ENCODE measurements around the gene RAB11FIP5.
A peak's percentile ranks its signal among the peaks of the same experiment; 100 is the strongest.
"Not testable (repeated sequence)": the region's sequence is repeated elsewhere in the genome, so short reads cannot be mapped to it uniquely, and the experiment has no call there.

Gene RAB11FIP5

GRCh38 chr2:73112913-73113854 is at the start of gene RAB11FIP5:
RAB11FIP5 (minus strand) TSS chr2:73112948; CDS start chr2:73112777, 171 bp downstream.
- peak; percentile 79 for DNase-seq (ENCODE audit: low spot score)

GRCh38 chr2:73156539-73157124 is 43.9 kb upstream of the RAB11FIP5 start:
- DNase-seq (ENCODE audit: low spot score): peak; percentile 12

GRCh38 chr2:73142937-73143336 is 30.2 kb upstream of the RAB11FIP5 start:
- no peak for DNase-seq (ENCODE audit: low spot score)

GRCh38 chr2:73141896-73142295 is 29.1 kb upstream of the RAB11FIP5 start:
- DNase-seq (ENCODE audit: low spot score): no peak

- no peak for DNase-seq (ENCODE audit: low spot score)
Measured at GRCh38 chr2:73135236-73135635, 22.5 kb upstream of the RAB11FIP5 start.

- no peak for DNase-seq (ENCODE audit: low spot score)
Measured at GRCh38 chr2:73134471-73134870, 21.7 kb upstream of the RAB11FIP5 start.

GRCh38 chr2:73133566-73134197 is 20.9 kb upstream of the RAB11FIP5 start:
- DNase-seq (ENCODE audit: low spot score): no peak

- no peak for DNase-seq (ENCODE audit: low spot score)
Measured at GRCh38 chr2:73131807-73132206, 19.1 kb upstream of the RAB11FIP5 start.

GRCh38 chr2:73130790-73131189 is 18.0 kb upstream of the RAB11FIP5 start:
- DNase-seq (ENCODE audit: low spot score): no peak

- DNase-seq (ENCODE audit: low spot score): no peak
Measured at GRCh38 chr2:73128841-73129535, 16.2 kb upstream of the RAB11FIP5 start.

GRCh38 chr2:73122536-73122935 is 9.8 kb upstream of the RAB11FIP5 start:
- DNase-seq (ENCODE audit: low spot score): no peak

GRCh38 chr2:73119611-73120239 is 7.0 kb upstream of the RAB11FIP5 start:
- not testable (repeated sequence) for DNase-seq (ENCODE audit: low spot score)

GRCh38 chr2:73117441-73117840 is 4.7 kb upstream of the RAB11FIP5 start:
- no peak for DNase-seq (ENCODE audit: low spot score)

GRCh38 chr2:73116182-73116960 is 3.6 kb upstream of the RAB11FIP5 start:
- DNase-seq (ENCODE audit: low spot score): no peak

GRCh38 chr2:73114273-73114867 is 1.6 kb upstream of the RAB11FIP5 start:
- DNase-seq (ENCODE audit: low spot score): no peak

- no peak for DNase-seq (ENCODE audit: low spot score)
Measured at GRCh38 chr2:73112026-73112912, 479 bp downstream of the RAB11FIP5 start.

GRCh38 chr2:73111073-73112025 is 1.4 kb downstream of the RAB11FIP5 start:
- DNase-seq (ENCODE audit: low spot score): no peak

Data from CD4-positive, alpha-beta T cell treated with Interleukin-15 for 4 hours (primary cell).